ENCODE data around the gene CEP350. TPM values are rescaled to one million over a fixed set of nuclear protein-coding genes. Genes with fewer than 3 reads are reported as not detected.

CEP350 gene
- total and polyA plus RNA-seq, 10 of the 15 experiments (the other 5 are each of a cell fraction or from before 2014, with no cell fraction given) = 5.2 to 46.0 (median 23.1) TPM

- FAIRE-seq (no peak), ATAC-seq (no peak), DNase-seq (ENCODE audit: low read depth, low spot score) (no peak)
- SMC1A ChIA-PET (ENCODE audit: uncharacterized antibody, unreplicated experiment) = interaction anchor here (0.8 to 2.3 kb wide), 3 partner anchors 15 to 271 kb away, joined by 3 to 7 read pairs (median 4); no protein-coding TSS in a partner anchor
- Histone ChIP-seq H3K27me3 (replicated peaks in 1 of 2; ENCODE audit: control insufficient read depth in 2 of 2, insufficient read depth in 2 of 2, low read length in 1 of 2) (no peaks in the 10 kb centered on the region), H3K4me1 (ENCODE audit: control insufficient read depth, insufficient read depth, low read length) (peaks cover 13% of the 10 kb centered on the region; the same call in 1 of the 2 replicates), H3K36me3 (ENCODE audit: control insufficient read depth in 2 of 2, insufficient read depth in 2 of 2, low read length in 1 of 2) (peaks cover 0 to 2% of the 10 kb centered on the region in 2 experiments; a peak in 1 of 4 replicates), H3K4me2 (ENCODE audit: control insufficient read depth, insufficient read depth) (peak overlapping the region; percentile 97), H3K79me2 (ENCODE audit: control insufficient read depth, insufficient read depth, low read length) (no peaks in the 10 kb centered on the region; the same call in none of the 2 replicates), H3K9me3 (replicated peaks; ENCODE audit: control insufficient read depth, insufficient read depth, low read length) (no peaks in the 10 kb centered on the region), H4K20me1 (ENCODE audit: control insufficient read depth, insufficient read depth) (no peaks in the 10 kb centered on the region), H3K4me3 (peak overlapping the region; percentile 78), H3K9ac (ENCODE audit: control insufficient read depth, insufficient read depth, low read length) (peak overlapping the region; percentile 83), H2AFZ (ENCODE audit: control insufficient read depth, low read depth, low read length) (peak overlapping the region; percentile 96), H3K27ac (ENCODE audit: control insufficient read depth, insufficient read depth) (peak overlapping the region; percentile 73)
- RAD21 ChIA-PET (ENCODE audit: unreplicated experiment) = interaction anchor here (0.6 to 1.1 kb wide), 2 partner anchors 52 to 271 kb away, joined by 4 to 5 read pairs; partner anchors contain the start of gene TOR1AIP1
- 0 out of 2 replicates have a peak, but pooled peaks have one; percentile 5 for TF ChIP-seq CBFB (IDR thresholded peaks at IDR 0.05; ENCODE audit: low read depth)
- TF ChIP-seq EED (IDR thresholded peaks at IDR 0.05; ENCODE audit: low read depth) = no peak
- 0 out of 2 replicates have a peak, but pooled peaks have one; percentile 6 for TF ChIP-seq GATAD2B (conservative IDR thresholded peaks at IDR 0.05; ENCODE audit: low read depth)
- TF ChIP-seq MTA3 (IDR thresholded peaks at IDR 0.05; ENCODE audit: borderline replicate concordance, low read length) = peak; percentile 62; the same call in 1 of the 2 replicates
- no peak for TF ChIP-seq SMAD1 (IDR thresholded peaks at IDR 0.05; ENCODE audit: low read depth, partially characterized antibody)
- intact Hi-C loops (cut with micrococcal nuclease; ENCODE audit: unreplicated experiment) = no loop called here
- CTCF ChIA-PET = interaction anchor here (0.7 to 2.4 kb wide), 4 partner anchors 25 to 448 kb away, joined by 3 to 5 read pairs (median 3); no protein-coding TSS in a partner anchor
- WGBS (ENCODE audit: insufficient coverage, insufficient replicate concordance, low lambda C conversion rate, missing lambda C conversion rate) = 5% methylated on average over 7 of the region's 7 CpGs
- POLR2A ChIA-PET = interaction anchor here (0.6 to 1.6 kb wide), 3 partner anchors 25 to 274 kb away, joined by 3 to 4 read pairs (median 3); no protein-coding TSS in a partner anchor
- no TSS peak for BruUV-seq (replicated peaks)
- in situ Hi-C loops (cut with MboI) = no loop called here
Observed at GRCh38 chr1:180154003-180154324, 199.4 kb downstream of the CEP350 start.

All from GM12878 (cell line).